Esophagus muscularis mucosa (tissue), 3 donors: Measurements from ENCODE around the gene DNAAF5.

Experiments used
- CTCF ChIP-seq, 3 experiments: fragments of 200-600 bp in 2 of 3; fragments of 450-650 bp in 1 of 3; sonication (generic) in 2 of 3; IDR thresholded peaks; one replicate each; pipeline ENCODE4 v1.5.1; 2017 to 2019; ENCODE audit warnings: antibody characterized with exemption in 3 of 3, mild to moderate bottlenecking in 2 of 3, moderate library complexity in 1 of 3
- POLR2A ChIP-seq: fragments of 450-650 bp; IDR thresholded peaks from one replicate; pipeline ENCODE4 v1.6.1; 2017; ENCODE audit warnings: antibody characterized with exemption, moderate library complexity, mild to moderate bottlenecking, low read depth
- POLR2AphosphoS5 ChIP-seq, 2 donors: sonication (generic); formaldehyde crosslinking; IDR thresholded peaks; one replicate each; pipeline ENCODE4 v1.6.1; 2017; ENCODE audit warnings: antibody characterized with exemption in 2 of 2

DNA sequence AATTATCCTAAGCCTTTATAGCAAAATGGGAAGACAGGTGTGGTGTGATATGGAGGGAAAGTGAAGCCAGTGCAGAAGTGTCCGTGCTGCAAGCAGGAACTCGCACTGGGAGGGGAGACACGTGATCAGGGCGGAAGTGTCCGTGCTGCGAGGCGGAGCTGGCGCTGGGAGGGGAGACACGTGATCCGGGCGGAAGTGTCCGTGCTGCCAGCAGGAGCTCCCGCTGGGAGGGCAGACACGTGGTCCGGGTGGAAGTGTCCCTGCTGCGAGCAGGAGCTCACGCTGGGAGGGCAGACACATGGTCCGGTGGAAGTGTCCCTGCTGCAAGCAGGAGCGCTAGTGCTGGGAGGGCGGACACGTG lies 41.1 kb downstream of the DNAAF5 start:
- TF ChIP-seq POLR2A (no peak), CTCF (IDR thresholded peaks at IDR 0.05) (no peak), POLR2AphosphoS5 (IDR thresholded peaks at IDR 0.05) (no peak)
